ENCODE measurements around the gene TOP2B. TPM values are rescaled to one million over a fixed set of nuclear protein-coding genes. Genes with fewer than 3 reads are reported as not detected.

Gene TOP2B
- total and polyA plus RNA-seq, 8 donors: 92.7 to 310 (median 256) TPM

Small RNA genes lying within 50 kb of the gene (microRNA-seq; reads per million reads assigned to microRNA genes)
- 0.50 to 0.96 reads per million in 2 donors for gene MIR4442

Other genes with a start within 250 kb of the TOP2B start
- gene RARB, start 236.6 kb downstream of the TOP2B start, total RNA-seq: 1 to 10 TPM; 4.1 to 8.1 TPM
- gene RARB, start 236.6 kb downstream of the TOP2B start, polyA plus RNA-seq (ENCODE audit: insufficient read length in 6 of 6): 10 to 100 TPM; 30.4 to 40.1 (median 35.6) TPM
- gene NGLY1, start 118.5 kb upstream of the TOP2B start, total RNA-seq: 10 to 100 TPM; 31.2 to 39.0 TPM
- gene NGLY1, start 118.5 kb upstream of the TOP2B start, polyA plus RNA-seq (ENCODE audit: insufficient read length in 6 of 6): 10 to 100 TPM; 39.9 to 46.9 (median 41.6) TPM
- 1 to 10 TPM; 8.6 to 8.9 TPM for gene OXSM, start 125.2 kb upstream of the TOP2B start, total RNA-seq
- 10 to 100 TPM; 16.1 to 22.9 (median 20.0) TPM for gene OXSM, start 125.2 kb upstream of the TOP2B start, polyA plus RNA-seq (ENCODE audit: insufficient read length in 6 of 6)

Data from left lung (tissue), 8 donors.